Thyroid gland (tissue), 4 donors: ENCODE data around the gene RCVRN.

Experiments used
- POLR2A ChIP-seq, 2 donors: fragments of 450-650 bp; IDR thresholded peaks; one replicate each; pipeline ENCODE4 v1.6.1; 2017; ENCODE audit warnings: antibody characterized with exemption in 2 of 2, mild to moderate bottlenecking in 2 of 2, moderate library complexity in 1 of 2
- TF ChIP-seq, protein P1 (sequence below), 6 experiments: fragments of 200-600 bp in 3 of 6; fragments of 450-650 bp in 3 of 6; sonication (generic) in 3 of 6; IDR thresholded peaks; one replicate each; pipeline ENCODE4 v1.5.1; 2016 to 2019; ENCODE audit warnings: antibody characterized with exemption in 6 of 6, mild to moderate bottlenecking in 2 of 6, inconsistent platforms in 1 of 6, moderate library complexity in 1 of 6

- TF ChIP-seq, protein P1, sequence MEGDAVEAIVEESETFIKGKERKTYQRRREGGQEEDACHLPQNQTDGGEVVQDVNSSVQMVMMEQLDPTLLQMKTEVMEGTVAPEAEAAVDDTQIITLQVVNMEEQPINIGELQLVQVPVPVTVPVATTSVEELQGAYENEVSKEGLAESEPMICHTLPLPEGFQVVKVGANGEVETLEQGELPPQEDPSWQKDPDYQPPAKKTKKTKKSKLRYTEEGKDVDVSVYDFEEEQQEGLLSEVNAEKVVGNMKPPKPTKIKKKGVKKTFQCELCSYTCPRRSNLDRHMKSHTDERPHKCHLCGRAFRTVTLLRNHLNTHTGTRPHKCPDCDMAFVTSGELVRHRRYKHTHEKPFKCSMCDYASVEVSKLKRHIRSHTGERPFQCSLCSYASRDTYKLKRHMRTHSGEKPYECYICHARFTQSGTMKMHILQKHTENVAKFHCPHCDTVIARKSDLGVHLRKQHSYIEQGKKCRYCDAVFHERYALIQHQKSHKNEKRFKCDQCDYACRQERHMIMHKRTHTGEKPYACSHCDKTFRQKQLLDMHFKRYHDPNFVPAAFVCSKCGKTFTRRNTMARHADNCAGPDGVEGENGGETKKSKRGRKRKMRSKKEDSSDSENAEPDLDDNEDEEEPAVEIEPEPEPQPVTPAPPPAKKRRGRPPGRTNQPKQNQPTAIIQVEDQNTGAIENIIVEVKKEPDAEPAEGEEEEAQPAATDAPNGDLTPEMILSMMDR (IDR thresholded peaks at IDR 0.05) = no peak
- TF ChIP-seq POLR2A (IDR thresholded peaks at IDR 0.05) = no peak
These were observed 13.8 kb upstream of the RCVRN start for GRCh38 chr17:9918804-9919352.
